HG02623 (cell line): ENCODE measurements around the gene CFLAR.
"Not testable (repeated sequence)": the region's sequence is repeated elsewhere in the genome, so short reads cannot be mapped to it uniquely, and the experiment has no call there.

ENCODE experiments used
- ATAC-seq: cut with Tn5 transposase; IDR thresholded peaks from one replicate; pipeline ENCODE4 v1.9.1; 2021; ENCODE audit warnings: moderate library complexity; ENCODE audit not compliant: unreplicated experiment

The CFLAR gene

GRCh38 chr2:201174687-201175086 lies 58.7 kb downstream of the CFLAR start:
- no peak for ATAC-seq

GRCh38 chr2:201176081-201176481 lies 60.1 kb downstream of the CFLAR start:
- ATAC-seq, result no peak

- ATAC-seq, result no peak
These were observed 64.0 kb downstream of the CFLAR start for GRCh38 chr2:201180010-201180409.

- peak; percentile 80 for ATAC-seq
These were observed 66.8 kb downstream of the CFLAR start, which contains the start of gene CASP10 for GRCh38 chr2:201182650-201183364. TSS of gene CASP10 (plus strand) at chr2:201183141. CDS start at chr2:201185778, 2,637 bp downstream.

GRCh38 chr2:201183365-201183727 lies 67.4 kb downstream of the CFLAR start:
- ATAC-seq, result no peak

- not testable (repeated sequence) for ATAC-seq
These were observed 67.9 kb downstream of the CFLAR start for GRCh38 chr2:201183835-201184234.

GRCh38 chr2:201184248-201184647 lies 68.3 kb downstream of the CFLAR start:
- not testable (repeated sequence) for ATAC-seq

- ATAC-seq, result no peak
These were observed 69.9 kb downstream of the CFLAR start for GRCh38 chr2:201185863-201186262.

GRCh38 chr2:201186982-201187381 lies 71.0 kb downstream of the CFLAR start:
- no peak for ATAC-seq

- ATAC-seq, result no peak
These were observed 72.5 kb downstream of the CFLAR start for GRCh38 chr2:201188449-201188848.

GRCh38 chr2:201191132-201191875 lies 75.3 kb downstream of the CFLAR start:
- ATAC-seq, result no peak

- peak; percentile 96 for ATAC-seq
These were observed 78.1 kb downstream of the CFLAR start for GRCh38 chr2:201194097-201194496.

- no peak for ATAC-seq
These were observed 79.4 kb downstream of the CFLAR start for GRCh38 chr2:201195331-201195730.

GRCh38 chr2:201196003-201196402 lies 80.0 kb downstream of the CFLAR start:
- ATAC-seq, result no peak

GRCh38 chr2:201196803-201197202 lies 80.8 kb downstream of the CFLAR start:
- ATAC-seq, result no peak

- ATAC-seq, result no peak
These were observed 81.8 kb downstream of the CFLAR start for GRCh38 chr2:201197781-201198180.

- no peak for ATAC-seq
These were observed 83.9 kb downstream of the CFLAR start for GRCh38 chr2:201199847-201200246.

- ATAC-seq, result no peak
These were observed 84.4 kb downstream of the CFLAR start for GRCh38 chr2:201200345-201200744.

GRCh38 chr2:201201371-201201770 lies 85.4 kb downstream of the CFLAR start:
- no peak for ATAC-seq

- no peak for ATAC-seq
These were observed 88.1 kb downstream of the CFLAR start for GRCh38 chr2:201203916-201204654.

GRCh38 chr2:201204655-201205514 lies 88.9 kb downstream of the CFLAR start:
- no peak for ATAC-seq
